NOMO-1 treated with dmso at 0.1 percent for 144 hours (cell line): ENCODE measurements around the gene RNF169.

Source experiments
- DNase-seq: peaks from one replicate; lab custom pipeline; 2025; ENCODE audit not compliant: unreplicated experiment; lab: John Stamatoyannopoulos, UW

Gene RNF169

GRCh38 chr11:74863410-74863809 is 114.8 kb downstream of the RNF169 start:
- DNase-seq = no peak

DNA sequence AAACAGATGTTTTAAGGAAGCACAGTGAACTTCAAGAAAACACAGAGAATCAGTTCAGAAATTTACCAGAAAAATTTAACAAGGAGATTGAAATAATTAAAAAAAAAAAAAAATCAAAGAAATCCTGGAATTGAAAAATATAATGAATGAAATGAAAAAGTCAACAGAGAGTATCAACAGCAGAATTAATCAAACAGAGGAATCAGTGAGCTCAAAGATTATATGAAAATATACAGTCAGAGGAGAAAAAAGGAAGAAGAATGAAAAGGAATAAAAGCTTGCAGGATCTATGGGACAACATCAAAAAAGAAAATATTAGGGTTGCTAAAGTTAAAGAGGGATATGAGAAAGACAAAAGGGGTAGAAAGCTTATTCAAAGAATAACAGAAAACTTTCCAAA is 117.9 kb downstream of the RNF169 start:
- DNase-seq = no peak

DNA sequence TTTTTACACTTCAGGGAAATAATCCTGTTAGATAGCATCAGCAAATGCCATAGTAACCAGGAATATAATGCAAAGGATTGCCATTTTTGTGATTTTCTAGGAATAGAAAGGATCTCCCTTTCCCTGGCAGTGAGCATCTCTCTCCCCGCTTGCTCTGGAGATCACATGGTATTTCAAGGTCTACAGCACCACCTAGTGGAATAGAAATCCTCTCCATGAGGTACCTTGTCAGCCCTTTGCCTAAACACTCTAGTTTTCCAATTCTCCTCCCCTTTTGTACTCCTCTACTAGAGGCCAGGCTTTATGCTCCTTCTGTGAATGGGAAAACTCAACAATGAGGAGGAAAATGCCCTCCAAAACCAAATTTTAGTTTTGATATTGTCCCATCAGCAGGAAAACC is 121.8 kb downstream of the RNF169 start:
- DNase-seq = no peak

DNA sequence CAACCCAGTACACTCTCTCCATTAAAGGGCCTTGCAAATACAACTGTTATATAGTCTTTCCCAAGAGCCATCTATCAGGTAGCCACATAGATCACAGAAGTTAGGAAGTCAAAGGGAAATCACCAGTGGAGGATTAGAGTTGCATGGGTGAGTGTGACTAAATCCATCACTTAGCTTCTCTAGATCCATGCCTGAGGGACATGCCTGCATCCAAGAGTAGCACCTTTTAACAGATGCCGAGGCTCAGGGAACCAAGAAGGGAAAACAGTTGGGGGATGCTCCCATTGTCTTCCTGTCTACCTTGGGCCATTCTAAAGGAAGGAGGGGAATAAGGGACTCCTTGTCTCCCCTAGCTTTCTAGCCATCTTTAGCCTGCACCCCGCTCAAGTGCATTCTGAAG is 122.4 kb downstream of the RNF169 start:
- DNase-seq = no peak

DNA sequence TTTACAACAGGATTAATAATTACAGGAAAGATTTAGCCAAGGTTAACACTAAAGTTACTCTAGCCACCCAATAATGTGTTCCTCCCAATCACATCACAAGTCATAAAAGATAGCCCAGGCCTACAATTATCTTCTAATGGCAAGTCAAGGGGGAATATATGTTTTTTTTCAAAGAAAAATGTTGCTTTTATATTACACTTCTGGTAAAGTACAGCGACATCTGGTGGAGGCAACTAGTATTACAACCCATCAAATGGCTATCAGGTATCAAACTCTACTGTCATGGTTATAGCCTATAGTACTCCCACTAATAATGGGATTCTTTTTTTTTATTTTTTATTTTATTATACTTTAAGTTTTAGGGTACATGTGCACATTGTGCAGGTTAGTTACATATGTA is 128.5 kb downstream of the RNF169 start:
- no peak for DNase-seq
